Vagina (tissue), 2 donors: ENCODE results near the gene DUSP18. TPM values are rescaled to one million over a fixed set of nuclear protein-coding genes. Genes with fewer than 3 reads are reported as not detected.
"Not testable (repeated sequence)": the region's sequence is repeated elsewhere in the genome, so short reads cannot be mapped to it uniquely, and the experiment has no call there.

Experiments used
- DNase-seq, 2 donors: peaks; one replicate each; pipeline ENCODE4 v3.0.0-alpha.2; 2017; ENCODE audit errors: extremely low spot score in 2 of 2
- H3K27ac ChIP-seq: fragments of 200-600 bp; sonication (generic); one replicate; pipeline ENCODE4 v1.5.1; 2019
- H3K27me3 ChIP-seq: fragments of 200-600 bp; sonication (generic); one replicate; pipeline ENCODE4 v1.5.1; 2019
- H3K36me3 ChIP-seq, 2 donors: fragments of 200-600 bp; sonication (generic); one replicate each; pipeline ENCODE4 v1.5.1; 2017 to 2019
- H3K4me1 ChIP-seq: fragments of 200-600 bp; sonication (generic); one replicate; pipeline ENCODE4 v1.5.1; 2019
- H3K4me3 ChIP-seq, 2 donors: fragments of 200-600 bp; sonication (generic); 1 replicate in 1 of 2; 2 replicates in 1 of 2; pipeline ENCODE4 v1.5.1; 2016 to 2019
- H3K9me3 ChIP-seq: fragments of 200-600 bp; sonication (generic); one replicate; pipeline ENCODE4 v1.5.1; 2019
- POLR2A ChIP-seq, 2 donors: fragments of 450-650 bp; IDR thresholded peaks; one replicate each; pipeline ENCODE4 v1.6.1; 2017; ENCODE audit warnings: antibody characterized with exemption in 2 of 2, mild to moderate bottlenecking in 2 of 2, moderate library complexity in 2 of 2
- POLR2AphosphoS5 ChIP-seq, 2 donors: sonication (generic); formaldehyde crosslinking; IDR thresholded peaks; one replicate each; pipeline ENCODE4 v1.9.0; 2017; ENCODE audit warnings: antibody characterized with exemption in 2 of 2, mild to moderate bottlenecking in 2 of 2, low read depth in 1 of 2; ENCODE audit not compliant: insufficient read depth in 1 of 2
- intact Hi-C: fragments of 100-400 bp; cut with DNase I; formaldehyde crosslinking; loops from one replicate; pipeline ENCODE4 v1.15.1; 2023
- total RNA-seq: library from RNA; depleted of rRNA; stranded (reverse); fragments of >200 nt; gene quantifications from one replicate; pipeline ENCODE4 v1.2.3, GENCODE V29; 2016
- TF ChIP-seq, protein P1 (sequence below), 3 experiments: fragments of 450-650 bp in 2 of 3; fragments of 200-600 bp in 1 of 3; sonication (generic) in 1 of 3; IDR thresholded peaks; one replicate each; pipeline ENCODE4 v1.5.1; 2017 to 2019; ENCODE audit warnings: antibody characterized with exemption in 3 of 3, mild to moderate bottlenecking in 2 of 3, moderate library complexity in 2 of 3

DUSP18 gene
- total RNA-seq, 1 donor from 2014 or later, result 7.4 TPM

DNA sequence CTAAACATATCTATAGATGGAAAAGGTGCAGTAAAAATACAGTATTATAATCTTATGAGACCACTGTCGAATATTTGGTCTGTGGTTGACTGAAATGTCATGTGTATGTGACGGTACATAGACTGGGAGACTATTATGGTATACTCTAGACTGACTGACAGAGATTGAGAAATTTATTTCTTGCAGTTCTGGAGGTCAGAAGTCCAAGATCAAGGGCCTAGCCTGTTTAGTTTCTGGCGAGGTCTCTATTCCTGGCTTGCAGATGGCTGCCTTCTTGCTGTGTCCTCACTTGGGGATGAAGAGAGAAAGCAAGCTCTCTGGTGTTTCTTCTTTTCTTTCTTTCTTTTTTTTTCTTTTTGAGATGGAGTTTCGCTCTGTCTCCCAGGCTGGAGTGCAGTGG, 19.7 kb upstream of the DUSP18 start:
- Histone ChIP-seq H3K27me3 (no peaks in the 10 kb centered on the region), H3K4me3 (no peak overlapping the region), H3K36me3 (no peaks in the 10 kb centered on the region), H3K4me1 (no peaks in the 10 kb centered on the region), H3K9me3 (no peaks in the 10 kb centered on the region), H3K27ac (no peak overlapping the region)
- intact Hi-C loops, result no loop called here
- TF ChIP-seq POLR2AphosphoS5 (IDR thresholded peaks at IDR 0.05; ENCODE audit: insufficient read depth in 1 of 2, low read depth in 1 of 2), result no peak
- TF ChIP-seq, protein P1, sequence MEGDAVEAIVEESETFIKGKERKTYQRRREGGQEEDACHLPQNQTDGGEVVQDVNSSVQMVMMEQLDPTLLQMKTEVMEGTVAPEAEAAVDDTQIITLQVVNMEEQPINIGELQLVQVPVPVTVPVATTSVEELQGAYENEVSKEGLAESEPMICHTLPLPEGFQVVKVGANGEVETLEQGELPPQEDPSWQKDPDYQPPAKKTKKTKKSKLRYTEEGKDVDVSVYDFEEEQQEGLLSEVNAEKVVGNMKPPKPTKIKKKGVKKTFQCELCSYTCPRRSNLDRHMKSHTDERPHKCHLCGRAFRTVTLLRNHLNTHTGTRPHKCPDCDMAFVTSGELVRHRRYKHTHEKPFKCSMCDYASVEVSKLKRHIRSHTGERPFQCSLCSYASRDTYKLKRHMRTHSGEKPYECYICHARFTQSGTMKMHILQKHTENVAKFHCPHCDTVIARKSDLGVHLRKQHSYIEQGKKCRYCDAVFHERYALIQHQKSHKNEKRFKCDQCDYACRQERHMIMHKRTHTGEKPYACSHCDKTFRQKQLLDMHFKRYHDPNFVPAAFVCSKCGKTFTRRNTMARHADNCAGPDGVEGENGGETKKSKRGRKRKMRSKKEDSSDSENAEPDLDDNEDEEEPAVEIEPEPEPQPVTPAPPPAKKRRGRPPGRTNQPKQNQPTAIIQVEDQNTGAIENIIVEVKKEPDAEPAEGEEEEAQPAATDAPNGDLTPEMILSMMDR (IDR thresholded peaks at IDR 0.05), result no peak
- TF ChIP-seq POLR2A (IDR thresholded peaks at IDR 0.05), result no peak
- DNase-seq, result no peak

DNA sequence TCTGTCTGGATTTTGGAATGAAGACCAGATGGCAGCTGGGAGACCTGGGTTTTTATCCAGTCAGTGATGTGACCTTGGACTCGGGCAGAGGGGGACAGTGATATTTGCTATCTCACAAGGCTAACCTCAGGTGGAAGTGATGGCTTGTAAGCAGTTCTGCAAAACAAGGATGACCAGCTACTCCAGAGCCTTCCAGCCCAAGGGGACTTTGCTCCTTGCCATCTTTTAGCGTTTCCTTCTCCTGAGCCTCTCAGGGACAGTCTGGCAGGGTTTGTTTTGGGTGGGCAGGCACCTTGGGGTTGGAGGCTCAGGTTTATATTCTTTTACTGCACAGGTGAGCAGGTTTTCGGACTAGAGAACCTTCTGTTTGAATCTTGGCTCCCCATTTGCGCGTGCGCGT, 17.5 kb upstream of the DUSP18 start:
- H3K27ac ChIP-seq, result no peak overlapping the region
- DNase-seq, result no peak
- TF ChIP-seq POLR2A (IDR thresholded peaks at IDR 0.05), result no peak
- TF ChIP-seq, protein P1 (IDR thresholded peaks at IDR 0.05), result no peak
- no peak for TF ChIP-seq POLR2AphosphoS5 (IDR thresholded peaks at IDR 0.05; ENCODE audit: insufficient read depth in 1 of 2, low read depth in 1 of 2)

DNA sequence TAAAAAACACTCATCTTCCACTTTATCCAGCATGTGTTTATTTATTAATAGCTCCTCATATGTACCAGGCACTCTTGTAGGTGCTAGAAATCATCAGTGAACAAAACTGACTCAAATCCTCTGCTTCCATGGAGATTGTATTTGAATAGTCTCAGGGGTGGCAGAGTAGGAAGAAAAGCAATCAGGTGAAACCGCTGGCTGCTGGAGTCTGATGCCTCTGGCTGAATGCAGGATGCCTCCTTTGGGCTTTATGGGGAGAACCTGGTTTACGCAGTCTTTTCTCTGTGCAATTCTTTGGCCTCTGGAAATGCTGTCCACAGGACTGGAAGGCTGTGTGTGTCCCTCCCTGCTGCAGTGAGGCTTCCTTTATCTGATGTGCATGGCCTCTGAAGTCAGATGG, 14.2 kb upstream of the DUSP18 start:
- H3K4me1 ChIP-seq, result no peaks in the 10 kb centered on the region
- intact Hi-C loops, result no loop called here
- DNase-seq, result no peak

More for the DNA sequence above, 17.5 kb upstream of the DUSP18 start:
- intact Hi-C loops, result no loop called here
- Histone ChIP-seq H3K9me3 (no peaks in the 10 kb centered on the region), H3K36me3 (no peaks in the 10 kb centered on the region), H3K4me1 (no peaks in the 10 kb centered on the region), H3K27me3 (no peaks in the 10 kb centered on the region), H3K4me3 (no peak overlapping the region)

DNA sequence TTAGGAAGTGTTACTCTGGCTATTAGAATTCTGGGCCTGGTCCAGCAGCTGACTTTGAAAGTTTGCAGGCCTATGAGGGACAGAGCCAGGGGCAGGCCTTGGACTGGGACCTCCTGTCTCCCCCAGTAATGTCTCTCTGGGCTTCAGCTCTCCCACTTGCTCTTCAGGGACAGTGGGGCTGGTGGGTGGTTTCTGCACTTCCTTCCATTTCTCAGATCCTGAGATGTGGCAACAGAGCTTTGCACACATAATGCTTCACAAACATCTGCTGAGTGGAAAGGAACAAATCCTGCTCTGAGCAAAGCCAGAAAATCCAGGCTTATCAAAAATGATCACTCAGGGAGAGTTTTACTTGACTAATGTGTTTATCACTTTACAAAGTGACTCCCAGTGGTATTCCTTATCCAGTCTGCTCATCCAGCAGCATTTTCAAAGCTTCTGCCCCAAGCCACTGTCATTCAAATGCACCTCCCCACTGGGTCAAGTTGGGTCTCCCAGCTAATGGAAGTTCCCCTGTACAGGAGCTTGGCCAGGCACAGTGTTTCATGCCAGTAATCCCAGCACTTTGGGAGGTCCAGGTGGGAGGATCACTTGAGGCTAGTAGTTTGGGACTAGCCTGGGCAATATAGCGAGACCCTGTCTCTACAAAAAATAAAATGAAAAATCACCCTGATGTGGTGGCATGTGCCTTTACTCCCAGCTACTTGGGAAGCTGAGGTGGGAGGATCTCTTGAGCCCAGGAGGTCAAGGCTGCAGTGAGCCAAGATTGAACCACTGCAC, 13.5 kb upstream of the DUSP18 start:
- no peak overlapping the region for H3K4me3 ChIP-seq
- DNase-seq, result no peak
- no peaks in the 10 kb centered on the region for H3K4me1 ChIP-seq
- no peaks in the 10 kb centered on the region for H3K27me3 ChIP-seq
- no peak overlapping the region for H3K27ac ChIP-seq
- H3K9me3 ChIP-seq, result no peaks in the 10 kb centered on the region
- intact Hi-C loops, result no loop called here
- H3K36me3 ChIP-seq, result no peaks in the 10 kb centered on the region
- TF ChIP-seq POLR2AphosphoS5 (IDR thresholded peaks at IDR 0.05; ENCODE audit: insufficient read depth in 1 of 2, low read depth in 1 of 2), result no peak

More for the DNA sequence above, 14.2 kb upstream of the DUSP18 start:
- Histone ChIP-seq H3K4me3 (no peak overlapping the region), H3K27ac (no peak overlapping the region), H3K27me3 (no peaks in the 10 kb centered on the region), H3K36me3 (no peaks in the 10 kb centered on the region), H3K9me3 (no peaks in the 10 kb centered on the region)
- TF ChIP-seq, protein P1 (IDR thresholded peaks at IDR 0.05), result no peak
- TF ChIP-seq POLR2AphosphoS5 (IDR thresholded peaks at IDR 0.05; ENCODE audit: insufficient read depth in 1 of 2, low read depth in 1 of 2) (no peak), POLR2A (IDR thresholded peaks at IDR 0.05) (no peak)

DNA sequence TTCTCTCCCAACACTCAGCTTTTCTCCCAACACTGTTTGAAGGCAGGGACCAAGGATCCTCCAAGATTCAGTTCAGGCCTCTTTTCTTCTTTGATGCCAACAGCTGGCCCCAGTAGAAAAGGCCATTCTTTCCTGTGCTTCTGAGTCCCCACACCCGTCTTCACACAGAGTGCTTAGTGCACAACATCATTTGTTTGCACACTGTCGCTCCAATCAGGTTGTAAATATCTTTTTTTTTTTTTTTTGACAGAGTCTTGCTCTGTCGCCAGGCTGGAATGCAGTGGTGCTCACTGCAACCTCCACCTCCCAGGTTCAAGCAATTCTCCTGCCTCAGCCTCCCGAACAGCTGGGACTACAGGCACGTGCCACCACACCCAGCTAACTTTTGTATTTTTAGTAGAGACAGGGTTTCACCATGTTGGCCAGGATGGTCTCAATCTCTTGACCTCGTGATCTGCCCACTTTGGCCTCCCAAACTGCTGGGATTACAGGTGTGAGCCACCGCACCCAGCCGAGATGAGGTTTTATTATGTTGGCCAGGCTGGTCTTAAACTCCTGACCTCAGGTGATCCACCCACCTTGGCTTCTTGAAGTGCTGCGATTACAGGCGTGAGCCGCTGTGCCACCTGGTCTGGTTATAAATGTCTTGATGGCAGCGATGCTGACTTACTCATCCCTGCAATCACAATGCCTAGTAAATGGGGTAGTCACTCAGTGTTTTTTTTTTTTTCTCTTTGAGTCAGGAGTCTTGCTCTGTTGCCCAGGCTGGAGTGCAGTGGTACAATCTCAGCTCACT, 12.4 kb upstream of the DUSP18 start:
- DNase-seq, H3K36me3 ChIP-seq, H3K27me3 ChIP-seq, H3K4me1 ChIP-seq, H3K9me3 ChIP-seq, intact Hi-C loops, H3K4me3 ChIP-seq, H3K27ac ChIP-seq: not testable (repeated sequence)

DNA sequence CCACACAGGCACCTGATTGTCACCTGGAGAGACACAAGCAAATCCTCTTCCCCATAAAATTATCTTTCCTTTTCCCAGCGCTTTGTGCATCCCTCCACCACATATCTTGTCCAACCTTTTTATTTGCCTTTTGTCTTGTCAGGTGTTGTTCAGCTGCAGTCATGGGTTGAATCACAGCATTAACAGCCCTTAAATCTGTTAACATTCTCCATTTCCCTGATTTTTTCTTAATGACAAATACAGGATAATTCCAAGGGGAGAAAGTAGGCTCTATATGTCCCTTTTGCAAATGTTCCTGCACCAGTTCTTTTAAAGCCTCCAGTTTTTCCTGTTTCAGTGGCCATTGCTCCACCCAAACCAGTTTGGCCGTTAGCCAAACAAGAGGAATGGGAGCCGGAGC, 8.9 kb upstream of the DUSP18 start:
- DNase-seq, H3K9me3 ChIP-seq, H3K4me3 ChIP-seq, H3K36me3 ChIP-seq, intact Hi-C loops, H3K4me1 ChIP-seq, H3K27ac ChIP-seq, H3K27me3 ChIP-seq: not testable (repeated sequence)
